Activated effector memory CD4-positive, alpha-beta T cell treated with Interleukin-2 at 50 U/mL for 16 hours (primary cell): ENCODE results near the gene CHD9.

Experiments used
- DNase-seq: peaks from one replicate; pipeline ENCODE4 v3.0.0-alpha.2; 2020

The CHD9 gene

GRCh38 chr16:53078765-53079485, 24.1 kb downstream of the CHD9 start:
- no peak for DNase-seq

- DNase-seq, result no peak
Measured at GRCh38 chr16:53080345-53081031, 25.7 kb downstream of the CHD9 start.

- no peak for DNase-seq
Measured at GRCh38 chr16:53081032-53081424, 26.2 kb downstream of the CHD9 start.

- no peak for DNase-seq
Measured at GRCh38 chr16:53081686-53082407, 27.1 kb downstream of the CHD9 start.

- no peak for DNase-seq
Measured at GRCh38 chr16:53082509-53082908, 27.7 kb downstream of the CHD9 start.

- DNase-seq, result no peak
Measured at GRCh38 chr16:53083119-53083518, 28.3 kb downstream of the CHD9 start.

GRCh38 chr16:53084141-53084541, 29.4 kb downstream of the CHD9 start:
- no peak for DNase-seq

GRCh38 chr16:53084746-53085334, 30.0 kb downstream of the CHD9 start:
- DNase-seq, result no peak

- no peak for DNase-seq
Measured at GRCh38 chr16:53085369-53085843, 30.6 kb downstream of the CHD9 start.

GRCh38 chr16:53085931-53086421, 31.2 kb downstream of the CHD9 start:
- DNase-seq, result no peak

- DNase-seq, result no peak
Measured at GRCh38 chr16:53087101-53087500, 32.3 kb downstream of the CHD9 start.

GRCh38 chr16:53089434-53090285, 34.9 kb downstream of the CHD9 start:
- no peak for DNase-seq

GRCh38 chr16:53090286-53090590, 35.4 kb downstream of the CHD9 start:
- DNase-seq, result no peak

GRCh38 chr16:53090591-53091411, 36.0 kb downstream of the CHD9 start:
- no peak for DNase-seq

GRCh38 chr16:53091466-53092211, 36.8 kb downstream of the CHD9 start:
- DNase-seq, result no peak

GRCh38 chr16:53092284-53092683, 37.5 kb downstream of the CHD9 start:
- no peak for DNase-seq

- DNase-seq, result no peak
Measured at GRCh38 chr16:53093162-53093744, 38.5 kb downstream of the CHD9 start.

- peak; percentile 8 for DNase-seq
Measured at GRCh38 chr16:53094013-53094630, 39.3 kb downstream of the CHD9 start.

- DNase-seq, result no peak
Measured at GRCh38 chr16:53097190-53097589, 42.4 kb downstream of the CHD9 start.
